A549 treated with AZD2906 at 1 μM for 4 hours (cell line): ENCODE results near the gene ATP12A. TPM values are rescaled to one million over a fixed set of nuclear protein-coding genes. Genes with fewer than 3 reads are reported as not detected.

Experiments
- total RNA-seq: library from RNA; stranded (reverse); fragments of 200-300 nt; extraction: Qiagen RNA extraction; gene quantifications from 5 replicates; pipeline ENCODE4 v1.2.3, GENCODE V29; 2022

The ATP12A gene
- total RNA-seq, result 0.01 to 0.03 TPM (median 0.02 TPM) in 4 of 5 replicates, not detected in the other

DNA sequence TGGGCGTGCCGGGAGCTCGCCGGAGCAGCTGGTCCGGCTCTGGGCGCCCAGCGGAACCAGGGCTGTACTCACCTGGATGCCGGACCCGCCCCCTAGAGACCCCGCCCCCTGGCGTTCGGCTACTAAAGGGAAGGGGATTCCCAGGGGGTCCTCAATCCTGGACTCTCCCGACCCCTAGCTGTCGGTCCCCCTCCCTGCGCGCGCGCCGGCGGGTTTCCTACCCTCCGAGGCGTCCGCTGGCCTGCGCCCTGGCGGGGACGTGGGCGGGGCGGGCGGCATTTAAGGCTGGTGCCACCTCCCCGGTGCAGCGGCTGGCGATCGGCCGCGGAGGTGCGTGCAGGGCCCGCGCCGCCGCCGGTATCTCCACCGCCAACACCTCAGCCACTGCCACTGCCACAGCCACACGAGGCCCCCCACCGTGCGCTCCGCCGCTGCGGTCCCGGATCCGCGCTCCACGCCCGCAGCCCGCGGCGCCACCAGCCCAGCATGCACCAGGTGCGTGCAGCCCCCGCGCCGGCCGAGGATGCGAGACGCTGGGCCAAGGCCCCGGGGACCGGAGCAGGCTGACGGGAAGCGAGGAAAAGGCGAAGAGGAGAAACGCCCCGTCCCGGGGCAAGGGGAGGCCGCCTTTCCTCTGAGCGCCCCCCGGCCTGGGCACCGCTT, at the start of gene ATP12A:
ATP12A (plus strand) TSS at position 151 of the 663 bp plus-strand sequence; CDS start at position 487, 336 bp downstream.

Other genes starting within 250 kb of the ATP12A start
- gene PARP4, start 167.6 kb upstream of the ATP12A start, total RNA-seq, result 38.8 to 51.3 TPM (median 45.2 TPM) in 5 replicates
- not detected in 5 replicates for gene RNF17, start 83.8 kb downstream of the ATP12A start, total RNA-seq